Panc1 (cell line): ENCODE measurements around the gene PROM2.

Experiments used
- TF ChIP-seq, protein P1 (sequence below), 2 experiments: IDR thresholded peaks; 2 replicates each; pipeline ENCODE4 v1.6.1; 2011 to 2012; ENCODE audit warnings: low read depth in 2 of 2, control low read depth in 1 of 2, low read length in 1 of 2, mild to moderate bottlenecking in 1 of 2, moderate library complexity in 1 of 2; ENCODE audit not compliant: insufficient read depth in 1 of 2
- TF ChIP-seq, protein P2 (sequence below): fragments of 450-650 bp; IDR thresholded peaks from 2 replicates; pipeline ENCODE4 v1.5.1; 2017; ENCODE audit warnings: mild to moderate bottlenecking

DNA sequence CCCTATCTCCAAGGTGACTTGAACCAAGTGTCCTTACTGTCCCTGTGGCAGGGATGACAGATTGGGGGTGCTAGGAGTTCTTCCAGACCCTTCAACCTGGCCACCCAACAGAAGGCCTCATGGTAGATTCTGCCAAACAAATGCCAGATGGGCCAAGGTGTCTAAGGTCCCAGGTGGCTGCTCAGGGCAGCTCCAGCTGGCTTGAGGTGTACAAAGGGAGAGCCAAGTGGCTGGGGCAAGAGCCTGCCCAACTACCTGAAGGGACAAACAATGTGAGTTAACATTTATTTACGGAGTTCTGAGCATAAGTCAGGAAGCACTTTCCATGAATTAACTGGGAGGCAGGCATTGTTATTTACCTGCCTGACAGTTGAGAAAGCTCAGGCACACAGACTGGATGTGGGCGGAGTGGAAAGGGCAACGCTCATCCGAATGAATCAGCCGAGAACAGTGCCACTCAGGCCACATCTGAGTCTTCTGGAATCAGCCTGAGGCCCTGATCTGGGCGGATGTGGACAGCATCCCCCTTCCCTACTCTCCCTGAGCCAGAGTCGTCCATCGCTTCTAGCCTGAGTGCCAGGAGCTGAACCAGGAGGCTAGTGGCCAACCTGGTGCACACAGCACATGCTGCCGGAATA is 18.5 kb downstream of the PROM2 start:
- TF ChIP-seq, protein P1, sequence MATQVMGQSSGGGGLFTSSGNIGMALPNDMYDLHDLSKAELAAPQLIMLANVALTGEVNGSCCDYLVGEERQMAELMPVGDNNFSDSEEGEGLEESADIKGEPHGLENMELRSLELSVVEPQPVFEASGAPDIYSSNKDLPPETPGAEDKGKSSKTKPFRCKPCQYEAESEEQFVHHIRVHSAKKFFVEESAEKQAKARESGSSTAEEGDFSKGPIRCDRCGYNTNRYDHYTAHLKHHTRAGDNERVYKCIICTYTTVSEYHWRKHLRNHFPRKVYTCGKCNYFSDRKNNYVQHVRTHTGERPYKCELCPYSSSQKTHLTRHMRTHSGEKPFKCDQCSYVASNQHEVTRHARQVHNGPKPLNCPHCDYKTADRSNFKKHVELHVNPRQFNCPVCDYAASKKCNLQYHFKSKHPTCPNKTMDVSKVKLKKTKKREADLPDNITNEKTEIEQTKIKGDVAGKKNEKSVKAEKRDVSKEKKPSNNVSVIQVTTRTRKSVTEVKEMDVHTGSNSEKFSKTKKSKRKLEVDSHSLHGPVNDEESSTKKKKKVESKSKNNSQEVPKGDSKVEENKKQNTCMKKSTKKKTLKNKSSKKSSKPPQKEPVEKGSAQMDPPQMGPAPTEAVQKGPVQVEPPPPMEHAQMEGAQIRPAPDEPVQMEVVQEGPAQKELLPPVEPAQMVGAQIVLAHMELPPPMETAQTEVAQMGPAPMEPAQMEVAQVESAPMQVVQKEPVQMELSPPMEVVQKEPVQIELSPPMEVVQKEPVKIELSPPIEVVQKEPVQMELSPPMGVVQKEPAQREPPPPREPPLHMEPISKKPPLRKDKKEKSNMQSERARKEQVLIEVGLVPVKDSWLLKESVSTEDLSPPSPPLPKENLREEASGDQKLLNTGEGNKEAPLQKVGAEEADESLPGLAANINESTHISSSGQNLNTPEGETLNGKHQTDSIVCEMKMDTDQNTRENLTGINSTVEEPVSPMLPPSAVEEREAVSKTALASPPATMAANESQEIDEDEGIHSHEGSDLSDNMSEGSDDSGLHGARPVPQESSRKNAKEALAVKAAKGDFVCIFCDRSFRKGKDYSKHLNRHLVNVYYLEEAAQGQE (IDR thresholded peaks at IDR 0.05; ENCODE audit: insufficient read depth in 1 of 2, low read depth in 2 of 2, low read length in 1 of 2): no peak
- TF ChIP-seq, protein P2, sequence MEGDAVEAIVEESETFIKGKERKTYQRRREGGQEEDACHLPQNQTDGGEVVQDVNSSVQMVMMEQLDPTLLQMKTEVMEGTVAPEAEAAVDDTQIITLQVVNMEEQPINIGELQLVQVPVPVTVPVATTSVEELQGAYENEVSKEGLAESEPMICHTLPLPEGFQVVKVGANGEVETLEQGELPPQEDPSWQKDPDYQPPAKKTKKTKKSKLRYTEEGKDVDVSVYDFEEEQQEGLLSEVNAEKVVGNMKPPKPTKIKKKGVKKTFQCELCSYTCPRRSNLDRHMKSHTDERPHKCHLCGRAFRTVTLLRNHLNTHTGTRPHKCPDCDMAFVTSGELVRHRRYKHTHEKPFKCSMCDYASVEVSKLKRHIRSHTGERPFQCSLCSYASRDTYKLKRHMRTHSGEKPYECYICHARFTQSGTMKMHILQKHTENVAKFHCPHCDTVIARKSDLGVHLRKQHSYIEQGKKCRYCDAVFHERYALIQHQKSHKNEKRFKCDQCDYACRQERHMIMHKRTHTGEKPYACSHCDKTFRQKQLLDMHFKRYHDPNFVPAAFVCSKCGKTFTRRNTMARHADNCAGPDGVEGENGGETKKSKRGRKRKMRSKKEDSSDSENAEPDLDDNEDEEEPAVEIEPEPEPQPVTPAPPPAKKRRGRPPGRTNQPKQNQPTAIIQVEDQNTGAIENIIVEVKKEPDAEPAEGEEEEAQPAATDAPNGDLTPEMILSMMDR: no peak
